GM18868 (cell line): ENCODE data around the gene ZNF407.
A peak's percentile ranks its signal among the peaks of the same experiment; 100 is the strongest.

Source experiments
- ATAC-seq: cut with Tn5 transposase; IDR thresholded peaks from one replicate; pipeline ENCODE4 v1.9.1; 2021; ENCODE audit warnings: mild to moderate bottlenecking, moderate library complexity; ENCODE audit not compliant: unreplicated experiment

The ZNF407 gene

GRCh38 chr18:74624466-74624865, 26.8 kb downstream of the ZNF407 start:
- no peak for ATAC-seq

GRCh38 chr18:74625157-74625556, 27.5 kb downstream of the ZNF407 start:
- ATAC-seq: no peak

GRCh38 chr18:74626049-74626874, 28.6 kb downstream of the ZNF407 start:
- no peak for ATAC-seq

GRCh38 chr18:74630804-74631203, 33.1 kb downstream of the ZNF407 start:
- ATAC-seq: no peak

GRCh38 chr18:74631212-74631611, 33.5 kb downstream of the ZNF407 start:
- ATAC-seq: no peak

- no peak for ATAC-seq
Observed at GRCh38 chr18:74631623-74632350, 34.1 kb downstream of the ZNF407 start.

GRCh38 chr18:74632351-74632679, 34.6 kb downstream of the ZNF407 start:
- no peak for ATAC-seq

- no peak for ATAC-seq
Observed at GRCh38 chr18:74632856-74633255, 35.2 kb downstream of the ZNF407 start.

- no peak for ATAC-seq
Observed at GRCh38 chr18:74633652-74634352, 36.1 kb downstream of the ZNF407 start.

- ATAC-seq: no peak
Observed at GRCh38 chr18:74635224-74635975, 37.7 kb downstream of the ZNF407 start.

GRCh38 chr18:74637070-74637469, 39.4 kb downstream of the ZNF407 start:
- no peak for ATAC-seq

- no peak for ATAC-seq
Observed at GRCh38 chr18:74638210-74638609, 40.5 kb downstream of the ZNF407 start.

GRCh38 chr18:74644713-74645112, 47.0 kb downstream of the ZNF407 start:
- ATAC-seq: no peak

- no peak for ATAC-seq
Observed at GRCh38 chr18:74645679-74646078, 48.0 kb downstream of the ZNF407 start.

GRCh38 chr18:74651327-74652128, 53.9 kb downstream of the ZNF407 start:
- no peak for ATAC-seq

GRCh38 chr18:74652392-74652988, 54.8 kb downstream of the ZNF407 start:
- ATAC-seq: peak; percentile 70

GRCh38 chr18:74654638-74655037, 57.0 kb downstream of the ZNF407 start:
- no peak for ATAC-seq

GRCh38 chr18:74661008-74661407, 63.3 kb downstream of the ZNF407 start:
- no peak for ATAC-seq

- no peak for ATAC-seq
Observed at GRCh38 chr18:74661691-74662090, 64.0 kb downstream of the ZNF407 start.

GRCh38 chr18:74662622-74663021, 65.0 kb downstream of the ZNF407 start:
- no peak for ATAC-seq
